IPS-18a (cell line): ENCODE measurements around the gene MRPL9.

Experiments used
- H3K27ac ChIP-seq: one replicate; pipeline ENCODE4 v1.5.1; 2013; ENCODE audit warnings: low read length
- H3K27me3 ChIP-seq: one replicate; pipeline ENCODE4 v1.6.1; 2013; ENCODE audit warnings: mild to moderate bottlenecking, low read length; ENCODE audit not compliant: control insufficient read depth, insufficient read depth
- H3K36me3 ChIP-seq: one replicate; pipeline ENCODE4 v1.6.1; 2013; ENCODE audit warnings: low read depth, low read length; ENCODE audit not compliant: control insufficient read depth
- H3K4me1 ChIP-seq: one replicate; pipeline ENCODE4 v1.6.1; 2013; ENCODE audit warnings: low read depth, low read length; ENCODE audit not compliant: control insufficient read depth
- H3K4me3 ChIP-seq: one replicate; pipeline ENCODE4 v1.5.1; 2013; ENCODE audit warnings: low read length
- H3K9ac ChIP-seq: one replicate; pipeline ENCODE4 v1.6.1; 2013; ENCODE audit warnings: mild to moderate bottlenecking, low read length, moderate library complexity
- H3K9me3 ChIP-seq: one replicate; pipeline ENCODE4 v1.6.1; 2013; ENCODE audit warnings: low read depth, low read length; ENCODE audit not compliant: control insufficient read depth

MRPL9 gene

GRCh38 chr1:151714820-151715725 is 48.2 kb downstream of the MRPL9 start:
- Histone ChIP-seq H3K27ac (no peak overlapping the region), H3K9ac (no peak overlapping the region), H3K4me3 (no peak overlapping the region), H3K27me3 (peaks cover 30% of the 10 kb centered on the region), H3K36me3 (no peaks in the 10 kb centered on the region), H3K9me3 (no peaks in the 10 kb centered on the region), H3K4me1 (peaks cover 4% of the 10 kb centered on the region)

GRCh38 chr1:151713874-151714273 is 49.4 kb downstream of the MRPL9 start:
- Histone ChIP-seq H3K9me3 (no peaks in the 10 kb centered on the region), H3K9ac (no peak overlapping the region), H3K4me1 (peaks cover 4% of the 10 kb centered on the region), H3K27me3 (peaks cover 18% of the 10 kb centered on the region), H3K36me3 (no peaks in the 10 kb centered on the region), H3K4me3 (no peak overlapping the region), H3K27ac (no peak overlapping the region)

DNA sequence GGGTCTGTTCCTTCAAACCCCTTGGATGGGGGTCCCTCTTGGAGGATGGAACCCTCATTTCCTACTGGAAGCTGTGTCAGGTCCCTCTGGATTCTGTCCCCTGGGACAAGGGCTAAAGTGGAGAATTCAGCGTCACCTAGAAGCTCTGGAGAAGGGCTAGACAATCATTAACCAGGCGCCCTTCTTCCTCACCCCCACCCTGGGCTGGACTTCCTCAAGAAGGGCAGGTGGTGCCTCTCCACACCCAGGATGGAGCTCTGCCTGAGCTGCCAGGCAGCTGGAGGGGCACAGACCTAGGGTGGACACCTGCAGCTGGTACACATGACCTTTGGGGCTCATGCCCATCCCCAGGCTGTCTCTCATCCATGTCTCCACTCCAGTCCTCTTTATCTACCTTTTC is 50.3 kb downstream of the MRPL9 start:
- Histone ChIP-seq H3K4me3 (no peak overlapping the region), H3K36me3 (no peaks in the 10 kb centered on the region), H3K9me3 (no peaks in the 10 kb centered on the region), H3K4me1 (peaks cover 4% of the 10 kb centered on the region), H3K9ac (no peak overlapping the region), H3K27me3 (peaks cover 10% of the 10 kb centered on the region), H3K27ac (no peak overlapping the region)

GRCh38 chr1:151711951-151712350 is 51.3 kb downstream of the MRPL9 start:
- Histone ChIP-seq H3K36me3 (no peaks in the 10 kb centered on the region), H3K27ac (no peak overlapping the region), H3K9ac (no peak overlapping the region), H3K4me1 (peaks cover 4% of the 10 kb centered on the region), H3K4me3 (no peak overlapping the region), H3K9me3 (no peaks in the 10 kb centered on the region), H3K27me3 (no peaks in the 10 kb centered on the region)

GRCh38 chr1:151711044-151711800 is 52.1 kb downstream of the MRPL9 start:
- Histone ChIP-seq H3K36me3 (no peaks in the 10 kb centered on the region), H3K9me3 (no peaks in the 10 kb centered on the region), H3K4me3 (no peak overlapping the region), H3K27ac (no peak overlapping the region), H3K27me3 (no peaks in the 10 kb centered on the region), H3K9ac (no peak overlapping the region), H3K4me1 (peaks cover 4% of the 10 kb centered on the region)

- Histone ChIP-seq H3K9ac (no peak overlapping the region), H3K36me3 (no peaks in the 10 kb centered on the region), H3K27me3 (no peaks in the 10 kb centered on the region), H3K4me3 (no peak overlapping the region), H3K27ac (no peak overlapping the region), H3K9me3 (no peaks in the 10 kb centered on the region), H3K4me1 (no peaks in the 10 kb centered on the region)
Measured at GRCh38 chr1:151710187-151710840, 53.0 kb downstream of the MRPL9 start.
